Kidney epithelial cell (primary cell): Measurements from ENCODE around the gene PCBD1. TPM values are rescaled to one million over a fixed set of nuclear protein-coding genes. Genes with fewer than 3 reads are reported as not detected.

ENCODE experiments used
- DNase-seq: peaks from one replicate; pipeline ENCODE4 v3.0.0-alpha.2; 2010; ENCODE audit warnings: low read depth
- H3K27me3 ChIP-seq: 2 replicates; pipeline ENCODE4 v1.6.0; 2011; ENCODE audit warnings: low read length; ENCODE audit not compliant: control insufficient read depth, insufficient read depth
- H3K36me3 ChIP-seq: 2 replicates; pipeline ENCODE4 v1.5.1; 2011; ENCODE audit warnings: low read length; ENCODE audit not compliant: control insufficient read depth, insufficient read depth
- H3K4me3 ChIP-seq: 2 replicates; pipeline ENCODE4 v1.5.1; 2011; ENCODE audit warnings: low read depth, mild to moderate bottlenecking, control low read depth, low read length
- total RNA-seq: library from RNA; depleted of rRNA; stranded (reverse); fragments of >200 nt; gene quantifications from 2 replicates; pipeline ENCODE4 v1.2.3, GENCODE V29; 2015
- TF ChIP-seq, protein P1 (sequence below): IDR thresholded peaks from 2 replicates; pipeline ENCODE4 v1.5.1; 2011; ENCODE audit warnings: mild to moderate bottlenecking, moderate library complexity, low read length, control low read depth, inconsistent platforms; ENCODE audit not compliant: insufficient read depth, poor library complexity, severe bottlenecking

The PCBD1 gene
- 72.9 and 92.2 TPM in 2 replicates for total RNA-seq

- peak; percentile 45 for DNase-seq
- Histone ChIP-seq H3K27me3 (no peaks in the 10 kb centered on the region), H3K36me3 (no peaks in the 10 kb centered on the region), H3K4me3 (peak within 1 kb of the TSS; percentile 59)
- TF ChIP-seq, protein P1, sequence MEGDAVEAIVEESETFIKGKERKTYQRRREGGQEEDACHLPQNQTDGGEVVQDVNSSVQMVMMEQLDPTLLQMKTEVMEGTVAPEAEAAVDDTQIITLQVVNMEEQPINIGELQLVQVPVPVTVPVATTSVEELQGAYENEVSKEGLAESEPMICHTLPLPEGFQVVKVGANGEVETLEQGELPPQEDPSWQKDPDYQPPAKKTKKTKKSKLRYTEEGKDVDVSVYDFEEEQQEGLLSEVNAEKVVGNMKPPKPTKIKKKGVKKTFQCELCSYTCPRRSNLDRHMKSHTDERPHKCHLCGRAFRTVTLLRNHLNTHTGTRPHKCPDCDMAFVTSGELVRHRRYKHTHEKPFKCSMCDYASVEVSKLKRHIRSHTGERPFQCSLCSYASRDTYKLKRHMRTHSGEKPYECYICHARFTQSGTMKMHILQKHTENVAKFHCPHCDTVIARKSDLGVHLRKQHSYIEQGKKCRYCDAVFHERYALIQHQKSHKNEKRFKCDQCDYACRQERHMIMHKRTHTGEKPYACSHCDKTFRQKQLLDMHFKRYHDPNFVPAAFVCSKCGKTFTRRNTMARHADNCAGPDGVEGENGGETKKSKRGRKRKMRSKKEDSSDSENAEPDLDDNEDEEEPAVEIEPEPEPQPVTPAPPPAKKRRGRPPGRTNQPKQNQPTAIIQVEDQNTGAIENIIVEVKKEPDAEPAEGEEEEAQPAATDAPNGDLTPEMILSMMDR: no peak
These were observed at the start of gene PCBD1 for GRCh38 chr10:70887804-70888800. Gene PCBD1 (minus strand): TSS chr10:70888565. CDS start chr10:70888533, 32 bp downstream.

GRCh38 chr10:70937661-70938060, 49.3 kb upstream of the PCBD1 start:
- TF ChIP-seq, protein P1: no peak
- Histone ChIP-seq H3K36me3 (no peaks in the 10 kb centered on the region), H3K4me3 (no peak overlapping the region), H3K27me3 (peaks cover 20% of the 10 kb centered on the region)
- DNase-seq: no peak

DNA sequence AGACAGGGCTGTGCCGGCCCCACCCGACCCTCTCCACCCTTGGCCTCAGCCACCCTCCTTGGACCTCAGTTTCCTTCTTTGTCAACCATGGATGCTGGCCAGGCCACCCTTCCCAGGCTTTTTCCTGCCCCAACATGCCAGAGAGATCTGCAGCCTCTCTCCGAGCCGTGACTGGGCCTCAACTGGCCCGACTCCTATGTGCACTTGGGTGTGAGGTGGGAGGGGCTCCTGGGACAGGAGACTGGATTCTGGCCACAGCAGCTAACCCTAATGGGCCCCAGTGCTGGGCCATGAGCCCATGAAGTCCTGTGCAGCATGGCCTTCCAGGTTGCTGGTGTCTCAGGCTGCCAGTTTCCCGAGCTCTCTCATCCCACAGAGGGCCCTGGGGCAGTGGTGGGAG, 47.7 kb upstream of the PCBD1 start:
- H3K27me3 ChIP-seq: peaks cover 20% of the 10 kb centered on the region
- TF ChIP-seq, protein P1: no peak
- DNase-seq: no peak

GRCh38 chr10:70935631-70936030, 47.3 kb upstream of the PCBD1 start:
- no peaks in the 10 kb centered on the region for H3K36me3 ChIP-seq
- H3K27me3 ChIP-seq: peaks cover 16% of the 10 kb centered on the region
- H3K4me3 ChIP-seq: no peak overlapping the region
- TF ChIP-seq, protein P1: no peak
- no peak for DNase-seq

More for the DNA sequence above, 47.7 kb upstream of the PCBD1 start:
- H3K4me3 ChIP-seq: no peak overlapping the region
- no peaks in the 10 kb centered on the region for H3K36me3 ChIP-seq

DNA sequence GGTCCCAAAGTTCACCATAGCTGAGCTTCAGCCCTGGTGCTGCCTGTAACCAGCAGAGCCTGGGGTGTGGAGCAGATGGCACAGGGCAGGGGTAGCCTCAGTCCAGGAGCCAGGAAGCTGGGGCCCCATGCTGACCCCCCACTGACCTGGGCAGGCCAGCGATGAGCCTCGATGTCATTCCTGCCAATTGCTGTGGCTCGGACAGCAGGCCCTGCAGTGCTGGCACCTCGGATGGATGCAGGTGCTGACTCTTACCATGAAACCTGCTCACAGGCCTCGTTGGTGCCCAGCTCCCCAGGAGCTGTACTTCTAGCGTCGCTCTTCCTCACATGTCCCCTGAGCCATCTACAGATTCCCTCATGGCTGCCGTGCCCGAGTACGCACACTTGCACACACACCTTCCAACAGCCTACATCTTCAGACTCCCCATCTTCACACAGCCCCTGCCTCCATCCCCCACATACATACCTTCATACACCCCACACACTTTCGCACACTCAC, 46.8 kb upstream of the PCBD1 start:
- no peak for DNase-seq

More for the DNA sequence above, 46.8 kb upstream of the PCBD1 start:
- Histone ChIP-seq H3K4me3 (no peak overlapping the region), H3K36me3 (no peaks in the 10 kb centered on the region), H3K27me3 (peaks cover 12% of the 10 kb centered on the region)
- TF ChIP-seq, protein P1: no peak
